ENCODE measurements around the gene CTSA. TPM values are rescaled to one million over a fixed set of nuclear protein-coding genes. Genes with fewer than 3 reads are reported as not detected.

CTSA gene
- total and polyA plus RNA-seq, 2 of the 4 experiments (the other 2 are of a cell fraction): 19.0 to 312 TPM

- Histone ChIP-seq H2BK120ac (ENCODE audit: low read depth, low read length) (no peak overlapping the region), H3K9me3 (ENCODE audit: control insufficient read depth, insufficient read depth, low read length) (no peaks in the 10 kb centered on the region), H3K4me1 (ENCODE audit: control insufficient read depth, insufficient read depth, low read length) (peaks cover 5% of the 10 kb centered on the region), H3K4me3 (ENCODE audit: insufficient read depth, low read depth, low read length) (no peak overlapping the region), H3K9me1 (ENCODE audit: insufficient read depth, low read length) (0 out of 2 replicates have a peak, but pooled peaks cover 4% of the 10 kb centered on the region), H3K18ac (ENCODE audit: low read depth, low read length) (no peak overlapping the region), H3K79me1 (ENCODE audit: low read depth in 1 of 2, low read length in 2 of 2) (peaks cover 28 to 53% of the 10 kb centered on the region in 2 experiments), H3K27ac (ENCODE audit: insufficient read depth, low read length) (no peak overlapping the region), H2AK9ac (replicated peaks; ENCODE audit: low read depth, low read length, poor library complexity) (no peak overlapping the region), H2BK15ac (ENCODE audit: low read depth, low read length) (no peak overlapping the region), H3K56ac (ENCODE audit: extremely low read depth, insufficient read depth, low read length) (no peak overlapping the region), H3K27me3 (ENCODE audit: control insufficient read depth, insufficient read depth, low read length) (no peaks in the 10 kb centered on the region), H2AK5ac (ENCODE audit: low read depth, low read length) (no peak overlapping the region), H4K20me1 (ENCODE audit: insufficient read depth, low read length) (peaks cover 15% of the 10 kb centered on the region), H4K8ac (ENCODE audit: low read depth in 2 of 2, low read length in 2 of 2) (no peak overlapping the region), H2AFZ (replicated peaks; ENCODE audit: low read length, poor library complexity) (no peak overlapping the region), H4K5ac (ENCODE audit: low read depth, low read length) (no peak overlapping the region), H3K23ac (ENCODE audit: low read depth, low read length) (no peak overlapping the region), H3K36me3 (ENCODE audit: control insufficient read depth, insufficient read depth, low read length) (peaks cover 38% of the 10 kb centered on the region), H3K4ac (ENCODE audit: low read depth, low read length) (no peak overlapping the region), H2BK5ac (ENCODE audit: low read depth, low read length, poor library complexity, severe bottlenecking) (no peak overlapping the region), H2BK20ac (ENCODE audit: low read depth, low read length) (no peak overlapping the region), H3K9ac (ENCODE audit: low read depth, low read length) (no peak overlapping the region), H3K4me2 (ENCODE audit: low read depth, low read length) (no peak overlapping the region), H4K91ac (ENCODE audit: insufficient read depth, low read depth, low read length) (no peak overlapping the region), H3K14ac (replicated peaks; ENCODE audit: low read depth, low read length) (no peak overlapping the region)
- intact Hi-C loops (cut with micrococcal nuclease) (loop anchor here (10.0 kb wide), 1 partner anchor 103 kb away; the partner anchor contains the start of gene SNX21), in situ Hi-C loops (cut with MboI; ENCODE audit: low sequenced_read_pairs) (no loop called here), dilution Hi-C loops (cut with HindIII; ENCODE audit: low sequenced_read_pairs, unreplicated experiment) (no loop called here)
- 100% methylated on average over 1 of the region's 2 CpGs; no CpG with 5 or more reads in 1 of the 2 experiments for WGBS, 2 experiments (ENCODE audit: extremely low coverage in 2 of 2, insufficient read length in 1 of 2)
- BruUV-seq (replicated peaks): no TSS peak
- ChIA-PET CTCF (interaction anchor here (1.0 kb wide), 1 partner anchor 11 kb away, joined by 4 read pairs; no protein-coding TSS in a partner anchor), POLR2A (ENCODE audit: unreplicated experiment) (no interaction called here)
- no peak for ATAC-seq (ENCODE audit: low read depth)
- peak; percentile 48 for DNase-seq
- TF ChIP-seq SMC3 (IDR thresholded peaks at IDR 0.05; ENCODE audit: low read depth, low read length) (no peak), CTCF (conservative IDR thresholded peaks at IDR 0.05; ENCODE audit: low read depth, low read length) (no peak), POLR2A (IDR thresholded peaks at IDR 0.05; ENCODE audit: low read depth, low read length) (no peak), RAD21 (IDR thresholded peaks at IDR 0.05; ENCODE audit: low read length) (no peak), NFE2L2 (IDR thresholded peaks at IDR 0.05; ENCODE audit: low read depth, low read length) (no peak), RFX5 (IDR thresholded peaks at IDR 0.05; ENCODE audit: low read depth, low read length) (no peak), BHLHE40 (IDR thresholded peaks at IDR 0.05; ENCODE audit: low read depth, low read length) (no peak), CHD1 (IDR thresholded peaks at IDR 0.05; ENCODE audit: low read depth, low read length) (no peak), MAFK (IDR thresholded peaks at IDR 0.05; ENCODE audit: low read depth, low read length) (no peak), CEBPB (IDR thresholded peaks at IDR 0.05; ENCODE audit: low read depth, low read length) (no peak), FOS (IDR thresholded peaks at IDR 0.05; ENCODE audit: low read depth, low read length) (no peak), ELK1 (IDR thresholded peaks at IDR 0.05; ENCODE audit: borderline replicate concordance, low read depth, low read length) (no peak), USF2 (IDR thresholded peaks at IDR 0.05; ENCODE audit: low read depth, low read length) (no peak), MAZ (IDR thresholded peaks at IDR 0.05; ENCODE audit: borderline replicate concordance, low read depth, low read length) (no peak)
Measured at GRCh38 chr20:45937765-45938164, 46.6 kb downstream of the CTSA start.
